ENCODE measurements around the gene IL4I1. TPM values are rescaled to one million over a fixed set of nuclear protein-coding genes. Genes with fewer than 3 reads are reported as not detected.

IL4I1 gene
- total and polyA plus RNA-seq, 2 of the 4 experiments (the other 2 are of a cell fraction): 0.31 to 0.36 TPM

DNA sequence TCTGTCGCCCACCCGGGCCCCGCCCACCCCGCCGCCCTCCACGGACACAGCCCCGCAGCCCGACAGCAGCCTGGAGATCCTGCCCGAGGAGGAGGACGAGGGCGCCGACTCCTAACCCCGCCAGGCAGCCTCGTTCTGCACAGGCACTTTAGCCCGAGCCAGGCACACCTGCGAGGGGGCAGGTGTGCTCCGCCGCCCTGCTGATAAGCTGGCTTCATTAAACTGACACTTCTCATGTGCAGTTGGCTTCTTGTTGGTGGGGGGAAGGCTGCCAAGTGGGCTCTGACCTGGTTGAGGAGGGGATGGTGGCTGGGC, 8.2 kb downstream of the IL4I1 start:
- Histone ChIP-seq H3K4ac (ENCODE audit: low read depth, low read length) (no peak overlapping the region), H3K4me1 (ENCODE audit: control insufficient read depth, insufficient read depth, low read length) (peaks cover 2% of the 10 kb centered on the region; the same call in 1 of the 2 replicates), H3K4me2 (ENCODE audit: low read depth, low read length) (no peak overlapping the region), H3K9me3 (ENCODE audit: control insufficient read depth, insufficient read depth, low read length) (no peaks in the 10 kb centered on the region), H3K56ac (ENCODE audit: extremely low read depth, insufficient read depth, low read length) (no peak overlapping the region), H4K20me1 (ENCODE audit: insufficient read depth, low read length) (no peaks in the 10 kb centered on the region), H3K23ac (ENCODE audit: low read depth, low read length) (no peak overlapping the region), H2BK120ac (ENCODE audit: low read depth, low read length) (no peak overlapping the region), H3K9ac (ENCODE audit: low read depth, low read length) (no peak overlapping the region), H4K91ac (ENCODE audit: insufficient read depth, low read depth, low read length) (no peak overlapping the region), H2AK5ac (ENCODE audit: low read depth, low read length) (no peak overlapping the region), H2BK5ac (ENCODE audit: low read depth, low read length, poor library complexity, severe bottlenecking) (no peak overlapping the region), H2BK20ac (ENCODE audit: low read depth, low read length) (no peak overlapping the region), H2AFZ (replicated peaks; ENCODE audit: low read length, poor library complexity) (no peak overlapping the region), H3K4me3 (ENCODE audit: insufficient read depth, low read depth, low read length) (no peak overlapping the region), H2BK15ac (ENCODE audit: low read depth, low read length) (no peak overlapping the region), H3K9me1 (ENCODE audit: insufficient read depth, low read length) (no peaks in the 10 kb centered on the region), H3K14ac (replicated peaks; ENCODE audit: low read depth, low read length) (no peak overlapping the region), H3K18ac (ENCODE audit: low read depth, low read length) (no peak overlapping the region), H4K8ac (ENCODE audit: low read depth in 2 of 2, low read length in 2 of 2) (no peak overlapping the region), H3K36me3 (ENCODE audit: control insufficient read depth, insufficient read depth, low read length) (peaks cover 25% of the 10 kb centered on the region), H3K27me3 (ENCODE audit: control insufficient read depth, insufficient read depth, low read length) (peaks cover 8% of the 10 kb centered on the region; the same call in 1 of the 2 replicates), H2AK9ac (replicated peaks; ENCODE audit: low read depth, low read length, poor library complexity) (peak overlapping the region; percentile 50), H3K27ac (ENCODE audit: insufficient read depth, low read length) (no peak overlapping the region), H3K79me1 (ENCODE audit: low read depth in 1 of 2, low read length in 2 of 2) (peaks cover 0 to 2% of the 10 kb centered on the region in 2 experiments; a peak in 1 of 4 replicates), H4K5ac (ENCODE audit: low read depth, low read length) (no peak overlapping the region)
- in situ Hi-C loops (cut with MboI; ENCODE audit: low sequenced_read_pairs): no loop called here
- TF ChIP-seq SMC3 (IDR thresholded peaks at IDR 0.05; ENCODE audit: low read depth, low read length) (no peak), RCOR1 (IDR thresholded peaks at IDR 0.05; ENCODE audit: insufficient replicate concordance, low read length) (no peak), MAFK (IDR thresholded peaks at IDR 0.05; ENCODE audit: low read depth, low read length) (no peak), CHD1 (IDR thresholded peaks at IDR 0.05; ENCODE audit: low read depth, low read length) (no peak), FOS (IDR thresholded peaks at IDR 0.05; ENCODE audit: low read depth, low read length) (no peak), MAZ (IDR thresholded peaks at IDR 0.05; ENCODE audit: borderline replicate concordance, low read depth, low read length) (no peak)
- ChIA-PET CTCF (no interaction called here), POLR2A (ENCODE audit: unreplicated experiment) (interaction anchor here (0.6 kb wide), 1 partner anchor 11 kb away, joined by 9 read pairs; the partner anchor contains the start of gene AKT1S1)
- no peak for ATAC-seq (ENCODE audit: low read depth)
- 73% methylated on average over 2 of the region's 18 CpGs; no CpG with 5 or more reads in 1 of the 2 experiments for WGBS, 2 experiments (ENCODE audit: extremely low coverage in 2 of 2, insufficient read length in 1 of 2)
- dilution Hi-C loops (cut with HindIII; ENCODE audit: low sequenced_read_pairs, unreplicated experiment): no loop called here
- no TSS peak for BruUV-seq (replicated peaks)
- DNase-seq: no peak
- intact Hi-C loops (cut with micrococcal nuclease): no loop called here
